ENCODE measurements around the gene JAG2.

The JAG2 gene

GRCh38 chr14:105148604-105149145 lies 19.9 kb downstream of the JAG2 start:
- DNase-seq (ENCODE audit: low read depth): no peak
- H3K4me3 ChIP-seq (ENCODE audit: low read depth, low read length): no peak overlapping the region
- in situ Hi-C loops (cut with HindIII; ENCODE audit: low sequenced_read_pairs): no loop called here
- TF ChIP-seq CTCF (IDR thresholded peaks at IDR 0.05; ENCODE audit: low read depth, low read length, missing control alignments): no peak

- no peak for TF ChIP-seq CTCF (IDR thresholded peaks at IDR 0.05; ENCODE audit: low read depth, low read length, missing control alignments)
- in situ Hi-C loops (cut with HindIII; ENCODE audit: low sequenced_read_pairs): no loop called here
- H3K4me3 ChIP-seq (ENCODE audit: low read depth, low read length): no peak overlapping the region
- DNase-seq (ENCODE audit: low read depth): no peak
Observed at GRCh38 chr14:105147671-105148603, 20.6 kb downstream of the JAG2 start.

- in situ Hi-C loops (cut with HindIII; ENCODE audit: low sequenced_read_pairs): no loop called here
- no peak for DNase-seq (ENCODE audit: low read depth)
- no peak overlapping the region for H3K4me3 ChIP-seq (ENCODE audit: low read depth, low read length)
- no peak for TF ChIP-seq CTCF (IDR thresholded peaks at IDR 0.05; ENCODE audit: low read depth, low read length, missing control alignments)
Observed at GRCh38 chr14:105146976-105147635, 21.5 kb downstream of the JAG2 start.

GRCh38 chr14:105146181-105146975 lies 22.2 kb downstream of the JAG2 start:
- no peak for DNase-seq (ENCODE audit: low read depth)
- in situ Hi-C loops (cut with HindIII; ENCODE audit: low sequenced_read_pairs): no loop called here
- no peak for TF ChIP-seq CTCF (IDR thresholded peaks at IDR 0.05; ENCODE audit: low read depth, low read length, missing control alignments)
- no peak overlapping the region for H3K4me3 ChIP-seq (ENCODE audit: low read depth, low read length)

- TF ChIP-seq CTCF (IDR thresholded peaks at IDR 0.05; ENCODE audit: low read depth, low read length, missing control alignments): no peak
- no peak overlapping the region for H3K4me3 ChIP-seq (ENCODE audit: low read depth, low read length)
- no peak for DNase-seq (ENCODE audit: low read depth)
- in situ Hi-C loops (cut with HindIII; ENCODE audit: low sequenced_read_pairs): no loop called here
Observed at GRCh38 chr14:105145381-105146180, 23.0 kb downstream of the JAG2 start.

Data from astrocyte of the cerebellum (primary cell).